GM18508 (cell line): ENCODE measurements around the gene LIG3.
A peak's percentile ranks its signal among the peaks of the same experiment; 100 is the strongest.
"Not testable (repeated sequence)": the region's sequence is repeated elsewhere in the genome, so short reads cannot be mapped to it uniquely, and the experiment has no call there.

Experiments
- ATAC-seq: cut with Tn5 transposase; IDR thresholded peaks from one replicate; pipeline ENCODE4 v1.9.1; 2021; ENCODE audit warnings: moderate number of reproducible peaks; ENCODE audit not compliant: insufficient read depth, unreplicated experiment

LIG3 gene

GRCh38 chr17:34980353-34980680, at the start of gene LIG3:
Gene LIG3 (plus strand): TSS chr17:34980512. CDS start chr17:34983006, 2,494 bp downstream.
- peak; percentile 40 for ATAC-seq

- not testable (repeated sequence) for ATAC-seq
Observed at GRCh38 chr17:34950780-34951179, 29.5 kb upstream of the LIG3 start.

- ATAC-seq: no peak
Observed at GRCh38 chr17:34958438-34958837, 21.9 kb upstream of the LIG3 start.

- ATAC-seq: peak; percentile 62
Observed at GRCh38 chr17:34961093-34961911, 19.0 kb upstream of the LIG3 start, which contains the start of the genes CCT6B and ZNF830. Gene CCT6B (minus strand): TSS chr17:34961460. CDS start chr17:34961393, 67 bp downstream. Gene ZNF830 (plus strand): TSS chr17:34961540. CDS start chr17:34961567, 27 bp downstream.

- no peak for ATAC-seq
Observed at GRCh38 chr17:34974179-34974578, 6.1 kb upstream of the LIG3 start.

GRCh38 chr17:34974794-34975785, 5.2 kb upstream of the LIG3 start:
- no peak for ATAC-seq

- ATAC-seq: no peak
Observed at GRCh38 chr17:34979153-34979552, 1.2 kb upstream of the LIG3 start.

GRCh38 chr17:34979650-34980352, 511 bp upstream of the LIG3 start:
- no peak for ATAC-seq

- ATAC-seq: peak; percentile 32
Observed at GRCh38 chr17:34980681-34981537, 597 bp downstream of the LIG3 start.

GRCh38 chr17:34981538-34982241, 1.4 kb downstream of the LIG3 start:
- no peak for ATAC-seq

- no peak for ATAC-seq
Observed at GRCh38 chr17:34987232-34987631, 6.9 kb downstream of the LIG3 start.

GRCh38 chr17:34988644-34989043, 8.3 kb downstream of the LIG3 start:
- ATAC-seq: no peak

GRCh38 chr17:34989473-34989872, 9.2 kb downstream of the LIG3 start:
- ATAC-seq: no peak

- no peak for ATAC-seq
Observed at GRCh38 chr17:34990921-34991365, 10.6 kb downstream of the LIG3 start.

- no peak for ATAC-seq
Observed at GRCh38 chr17:34991606-34992005, 11.3 kb downstream of the LIG3 start.

- no peak for ATAC-seq
Observed at GRCh38 chr17:34993031-34993430, 12.7 kb downstream of the LIG3 start.

GRCh38 chr17:34996422-34997285, 16.3 kb downstream of the LIG3 start:
- ATAC-seq: no peak

- no peak for ATAC-seq
Observed at GRCh38 chr17:34997355-34997862, 17.1 kb downstream of the LIG3 start.
